MV-4-11 (cell line): ENCODE data around the gene GEMIN2.
"Not testable (repeated sequence)": the region's sequence is repeated elsewhere in the genome, so short reads cannot be mapped to it uniquely, and the experiment has no call there.

Experiments used
- DNase-seq: peaks from one replicate; lab custom pipeline; 2025; lab: John Stamatoyannopoulos, UW

Gene GEMIN2

GRCh38 chr14:39109893-39110715 is 4.0 kb upstream of the GEMIN2 start:
- no peak for DNase-seq

GRCh38 chr14:39113685-39114072 is 444 bp upstream of the GEMIN2 start:
- no peak for DNase-seq

GRCh38 chr14:39122330-39123138 is 8.4 kb downstream of the GEMIN2 start:
- DNase-seq, result no peak

DNA sequence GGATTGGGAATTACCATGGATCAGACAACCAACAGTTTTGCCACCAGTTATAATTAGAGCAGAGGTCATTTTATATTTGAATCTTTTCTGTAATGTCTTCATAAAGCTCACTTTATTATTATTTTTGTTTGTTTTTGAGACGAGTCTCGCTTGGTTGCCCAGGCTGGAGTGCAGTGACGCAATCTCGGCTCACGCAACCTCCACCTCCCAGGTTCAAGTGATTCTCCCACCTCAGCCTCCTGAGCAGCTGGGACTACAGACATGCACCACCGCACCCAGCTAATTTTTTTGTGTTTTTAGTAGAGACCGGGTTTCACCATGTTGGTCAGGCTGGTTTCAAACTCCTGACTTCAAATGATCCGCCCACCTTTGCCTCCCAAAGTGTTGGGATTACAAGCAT is 23.7 kb downstream of the GEMIN2 start:
- not testable (repeated sequence) for DNase-seq

DNA sequence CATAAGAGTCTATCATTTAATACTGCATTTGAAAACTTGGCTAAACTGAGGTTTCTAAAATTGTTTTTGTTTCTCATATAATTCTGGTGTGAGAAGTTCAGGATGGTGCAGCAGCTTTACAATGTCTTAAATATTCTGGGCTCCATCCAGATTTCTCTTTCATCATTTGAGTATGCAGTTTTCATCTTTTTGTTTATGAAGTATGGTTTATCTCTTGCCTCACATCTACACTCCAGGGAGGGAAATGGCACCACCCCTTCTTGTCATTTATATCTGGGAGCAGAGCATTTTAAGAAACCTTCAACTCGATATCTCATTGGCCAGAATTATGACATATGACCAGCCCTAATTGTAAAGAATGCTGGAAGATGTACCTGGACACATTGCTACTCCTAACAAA is 24.3 kb downstream of the GEMIN2 start:
- DNase-seq, result no peak

- DNase-seq, result no peak
Measured at GRCh38 chr14:39140170-39140569, 26.0 kb downstream of the GEMIN2 start.

DNA sequence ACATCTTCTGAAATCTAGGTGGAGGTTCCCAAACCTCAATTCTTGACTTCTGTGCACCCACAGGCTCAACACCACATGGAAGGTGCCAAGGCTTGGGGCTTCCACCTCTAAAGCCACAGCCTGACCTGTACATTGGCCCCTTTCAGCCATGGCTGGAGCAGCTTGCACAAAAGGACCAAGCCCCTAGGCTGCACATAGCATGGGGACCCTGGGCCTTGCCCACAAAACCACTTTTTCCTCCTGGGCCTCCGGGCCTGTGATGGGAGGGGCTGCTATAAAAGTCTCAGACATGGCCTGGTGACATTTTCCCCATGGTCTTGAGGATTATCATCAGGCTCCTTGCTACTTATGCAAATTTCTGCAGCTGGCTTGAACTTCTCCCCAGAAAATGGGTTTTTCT is 27.5 kb downstream of the GEMIN2 start:
- not testable (repeated sequence) for DNase-seq

- DNase-seq, result peak; percentile 18
Measured at GRCh38 chr14:39143226-39143625, 29.1 kb downstream of the GEMIN2 start.

DNA sequence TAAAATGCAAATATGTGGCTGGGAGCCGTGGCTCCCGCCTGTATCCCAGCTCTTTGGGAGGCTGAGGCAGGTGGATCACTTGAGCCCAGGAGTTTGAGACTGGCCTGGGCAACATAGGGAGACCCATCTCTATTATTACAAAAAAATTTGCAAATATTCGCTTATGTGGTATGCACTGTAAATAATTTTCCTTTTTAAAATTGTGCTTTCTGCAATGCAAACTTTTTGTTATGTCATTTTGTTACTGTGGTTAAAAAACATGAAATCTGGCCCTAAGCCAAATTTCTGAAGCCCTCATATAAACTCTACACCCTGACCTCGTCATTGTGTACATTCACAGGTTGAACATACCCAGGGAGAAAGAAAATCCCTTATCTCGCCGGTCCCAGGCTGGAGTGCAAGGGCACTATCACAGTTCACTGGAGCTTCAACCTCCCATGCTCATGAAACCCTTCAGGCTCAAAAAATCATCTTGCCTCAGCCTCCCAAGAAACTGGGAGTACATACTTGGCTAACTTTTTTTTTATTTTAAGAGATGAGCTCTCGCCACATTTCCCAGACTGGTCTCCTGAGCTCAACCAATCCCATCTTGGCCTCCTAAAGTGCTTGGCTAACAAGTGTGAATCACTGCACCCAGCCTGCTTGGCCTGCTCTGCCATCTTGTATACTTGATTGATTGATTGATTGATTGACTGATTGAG is 31.3 kb downstream of the GEMIN2 start:
- DNase-seq, result no peak

- no peak for DNase-seq
Measured at GRCh38 chr14:39154594-39155189, 40.6 kb downstream of the GEMIN2 start.

GRCh38 chr14:39157491-39157890 is 43.4 kb downstream of the GEMIN2 start:
- DNase-seq, result no peak

DNA sequence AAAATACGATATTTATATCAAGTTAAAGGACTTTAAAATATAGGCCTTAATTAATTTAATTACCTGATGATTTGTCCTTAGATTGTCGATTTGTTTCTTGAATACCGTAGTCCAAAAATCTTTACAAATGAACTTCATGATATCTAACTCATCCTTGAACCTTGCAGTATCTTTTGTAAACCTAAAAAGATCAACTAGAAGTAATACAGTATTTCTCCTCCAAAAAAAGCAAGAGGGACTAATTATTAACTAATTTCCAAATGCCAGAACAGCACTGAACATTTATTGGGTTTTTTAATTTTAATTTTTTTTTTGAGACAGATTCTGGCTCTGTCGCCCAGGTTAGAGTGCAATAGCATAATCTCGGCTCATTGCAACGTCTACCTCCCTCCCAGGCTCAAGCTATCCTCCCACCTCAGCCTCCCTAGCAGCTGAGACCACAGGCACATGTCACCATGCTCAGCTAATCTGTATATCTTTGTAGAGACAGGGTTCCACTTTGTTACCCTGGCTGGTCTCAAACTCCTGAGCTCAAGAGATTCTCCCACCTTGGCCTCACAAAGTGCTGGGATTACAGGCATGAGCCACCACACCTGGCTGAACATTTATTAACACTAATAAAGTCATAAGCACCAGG is 44.2 kb downstream of the GEMIN2 start:
- no peak for DNase-seq

DNA sequence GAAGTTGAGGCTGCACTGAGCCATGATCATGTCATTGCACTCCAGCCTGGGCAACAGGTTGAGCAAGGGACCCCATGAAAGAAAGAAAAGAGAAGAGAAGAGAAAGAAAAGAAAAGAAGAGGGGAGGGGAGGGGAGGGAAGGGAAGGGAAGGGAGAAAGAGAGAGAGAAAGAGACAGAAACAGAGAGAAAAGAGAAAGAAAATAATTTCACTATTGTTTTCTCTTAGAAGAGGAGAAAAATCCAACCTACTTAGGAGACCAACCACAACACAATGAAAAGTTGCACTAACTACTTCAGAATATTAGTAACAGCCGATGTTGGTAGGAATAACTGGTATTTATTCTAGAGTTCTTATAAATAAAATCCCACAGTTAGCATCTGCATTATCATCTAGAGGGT is 46.4 kb downstream of the GEMIN2 start:
- DNase-seq, result no peak

DNA sequence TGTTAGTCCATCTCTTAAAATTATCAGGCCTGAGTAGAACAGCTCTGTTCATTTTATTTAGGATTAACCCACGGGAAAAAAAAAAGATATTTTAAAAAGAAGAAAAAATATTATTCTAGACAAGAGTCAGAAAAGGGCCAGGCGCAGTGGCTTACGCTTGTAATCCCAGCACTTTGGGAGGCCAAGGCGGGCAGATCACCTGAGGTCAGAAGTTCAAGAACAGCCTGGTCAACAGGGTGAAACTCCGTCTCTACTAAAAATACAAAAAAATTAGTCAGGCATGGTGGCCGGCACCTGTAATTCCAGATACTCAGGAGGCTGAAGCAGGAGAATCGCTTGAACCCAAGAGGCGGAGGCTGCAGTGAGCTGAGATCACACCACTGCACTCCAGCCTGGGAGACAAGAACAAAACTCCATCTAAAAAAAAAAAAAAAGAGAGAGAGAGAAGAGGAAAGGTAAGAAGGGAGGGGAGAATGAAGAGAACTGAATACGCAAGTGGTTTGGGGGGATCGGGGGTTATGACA is 53.7 kb downstream of the GEMIN2 start:
- not testable (repeated sequence) for DNase-seq

DNA sequence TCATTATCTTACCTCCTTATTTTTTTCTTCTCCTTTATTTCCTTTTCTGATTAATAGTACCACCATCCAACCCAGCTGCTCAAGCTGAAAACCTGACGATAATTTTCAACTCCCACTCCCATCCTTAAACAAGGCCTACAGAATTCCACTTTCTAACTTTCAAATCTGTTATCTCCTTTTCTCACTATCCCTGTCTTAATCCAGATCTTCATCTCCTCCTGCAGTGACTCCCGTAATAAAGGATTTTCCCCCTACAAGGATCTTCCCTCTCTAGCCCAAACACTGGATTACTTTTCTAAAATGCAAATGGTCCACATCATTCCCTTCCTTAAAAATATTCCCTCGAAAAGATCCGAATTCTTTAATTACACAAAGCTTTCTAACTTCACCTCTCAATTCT is 54.5 kb downstream of the GEMIN2 start:
- DNase-seq, result no peak

DNA sequence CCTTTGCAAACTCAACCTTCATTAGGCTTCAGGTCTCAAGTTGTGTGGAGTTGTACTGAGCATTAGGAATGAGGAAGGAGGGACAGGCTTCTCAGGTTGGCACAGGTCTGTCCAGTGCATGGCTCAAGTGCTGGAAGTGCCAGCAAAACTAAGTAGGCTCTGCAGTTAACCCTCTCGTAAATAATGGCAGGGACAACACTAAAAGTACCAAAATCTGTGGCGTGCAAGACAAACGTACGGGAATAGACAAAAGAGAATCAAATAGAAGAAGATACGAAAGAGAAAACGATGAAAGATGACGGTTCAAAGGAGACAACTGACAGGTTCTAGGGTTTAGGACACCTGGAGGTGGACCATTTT is 55.4 kb downstream of the GEMIN2 start:
- no peak for DNase-seq

DNA sequence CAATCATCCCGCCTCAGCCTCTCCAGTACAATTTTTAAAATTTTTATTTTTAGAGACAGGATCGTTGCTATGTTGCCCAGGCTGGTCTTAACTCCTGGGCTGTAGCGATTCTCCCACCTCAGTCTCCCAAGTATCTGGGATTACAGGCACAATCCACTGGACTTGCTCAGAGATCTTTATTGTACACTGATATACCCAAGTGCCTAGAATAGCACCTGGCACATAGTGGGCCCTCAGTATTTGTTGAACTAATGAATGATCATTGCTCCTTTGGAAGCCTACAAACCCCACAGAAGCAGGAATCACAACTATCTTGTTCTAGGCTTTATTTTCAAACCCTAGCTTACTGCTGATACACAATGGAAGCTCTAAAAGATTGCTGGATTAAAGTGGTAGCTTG is 59.1 kb downstream of the GEMIN2 start:
- DNase-seq, result no peak

GRCh38 chr14:39174560-39175444 is 60.7 kb downstream of the GEMIN2 start, which contains the start of gene PNN:
TSS of gene PNN (plus strand) at chr14:39175254. CDS start at chr14:39175280, 26 bp downstream.
- peak; percentile 100 for DNase-seq

DNA sequence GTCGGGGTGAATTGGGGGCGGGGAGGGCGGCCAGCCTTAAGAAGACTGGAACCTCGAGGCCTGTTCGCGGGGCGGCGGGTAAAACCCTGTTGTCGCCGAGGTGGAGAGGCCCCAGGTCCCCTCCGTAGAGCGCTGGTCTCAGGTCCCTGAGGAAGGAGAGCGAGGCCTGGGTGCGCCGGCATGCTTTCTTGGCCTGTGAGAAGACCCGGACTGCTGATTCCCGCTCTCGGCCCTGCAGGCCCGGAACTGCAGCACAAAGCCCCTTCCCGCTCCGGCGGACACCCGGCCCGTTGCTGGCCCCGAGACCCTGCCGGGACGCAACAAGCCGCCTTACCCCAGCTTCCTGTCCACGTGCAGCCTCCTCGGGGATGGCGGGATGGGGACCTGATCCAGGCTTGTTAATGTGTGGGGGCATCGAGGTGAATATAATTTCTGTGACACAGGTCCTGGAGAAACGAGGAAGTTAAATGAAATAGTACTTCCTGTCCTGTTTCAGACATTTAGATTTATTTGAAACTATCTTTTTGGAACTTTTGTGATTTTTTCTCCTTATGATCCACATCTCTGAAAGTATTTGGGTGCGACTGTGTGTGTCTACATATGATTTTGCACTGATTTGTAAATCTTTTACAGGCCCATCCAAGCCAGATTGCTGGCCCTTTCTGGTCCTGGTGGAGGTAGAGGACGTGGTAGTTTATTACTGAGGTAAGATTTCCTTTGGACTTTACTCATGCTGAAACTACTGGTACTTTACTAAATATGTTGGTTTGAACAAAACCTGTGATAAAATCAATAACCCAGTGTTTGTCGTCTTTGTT is 61.5 kb downstream of the GEMIN2 start:
- DNase-seq, result peak; percentile 34
